NCI-H460 (cell line): ENCODE data around the gene DSCAM. TPM values are rescaled to one million over a fixed set of nuclear protein-coding genes. Genes with fewer than 3 reads are reported as not detected.

Experiments used
- DNase-seq: peaks from one replicate; pipeline ENCODE4 v3.0.0-alpha.2; 2016; ENCODE audit warnings: low read depth; ENCODE audit errors: extremely low read depth
- total RNA-seq: library from RNA; depleted of rRNA; stranded (reverse); fragments of >200 nt; shearing (Covaris generic); gene quantifications from 2 replicates; pipeline ENCODE4 v1.2.3, GENCODE V29; 2014

Gene DSCAM
- total RNA-seq, 1 experiment from 2014 or later = not detected

DNA sequence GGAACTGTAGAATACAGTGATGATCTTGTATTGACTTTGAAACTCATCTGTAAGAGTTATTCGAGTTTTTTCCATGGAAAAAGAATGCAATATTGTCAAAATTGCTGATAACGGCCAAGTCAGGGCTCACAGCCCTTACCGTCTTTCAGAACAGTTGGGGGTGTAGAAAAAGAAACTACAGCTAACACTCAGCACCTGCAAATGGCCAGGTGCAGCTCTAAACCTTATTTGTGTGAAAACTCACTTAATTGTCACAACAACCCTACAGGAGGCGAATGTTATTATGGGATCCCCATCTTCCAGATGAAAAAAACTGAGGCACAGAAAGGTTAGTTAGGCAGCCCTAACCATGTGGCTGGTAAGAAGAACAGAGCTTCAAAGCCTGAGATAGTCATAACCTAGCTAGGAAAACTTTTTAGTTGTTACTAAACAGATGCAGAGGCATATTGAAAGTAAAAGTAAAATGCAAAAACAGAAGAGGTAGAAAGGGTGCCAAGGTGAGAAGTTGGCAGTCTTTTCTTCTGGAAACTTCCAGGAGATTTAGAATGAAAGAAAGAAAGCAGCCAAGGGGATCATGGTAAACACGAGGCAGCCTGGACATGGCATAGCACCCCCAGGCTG is 76.4 kb downstream of the DSCAM start:
- no peak for DNase-seq

GRCh38 chr21:40769231-40769630 is 77.7 kb downstream of the DSCAM start:
- no peak for DNase-seq

GRCh38 chr21:40768056-40768455 is 78.9 kb downstream of the DSCAM start:
- no peak for DNase-seq

- no peak for DNase-seq
These were observed 80.6 kb downstream of the DSCAM start for GRCh38 chr21:40766381-40766780.

DNA sequence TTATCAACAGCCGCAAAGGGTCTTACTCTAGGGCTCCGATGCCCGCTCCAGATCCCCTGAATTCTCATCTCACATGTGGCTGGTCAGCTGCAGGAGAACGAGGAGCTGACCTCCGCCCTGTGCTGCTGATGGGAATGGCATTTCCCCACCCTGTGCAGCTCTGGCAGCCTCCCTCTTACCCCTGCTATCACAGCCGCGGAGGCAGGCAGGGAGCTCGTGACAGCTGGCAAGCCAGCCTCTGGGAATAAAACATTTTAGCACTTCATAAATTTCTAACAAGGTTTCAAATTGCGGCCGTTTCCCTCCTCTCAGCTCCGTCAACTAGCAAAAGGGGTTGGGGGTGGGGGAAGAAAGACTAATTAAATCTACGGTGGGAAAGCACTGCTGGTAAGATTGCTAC is 81.1 kb downstream of the DSCAM start:
- DNase-seq = no peak

DNA sequence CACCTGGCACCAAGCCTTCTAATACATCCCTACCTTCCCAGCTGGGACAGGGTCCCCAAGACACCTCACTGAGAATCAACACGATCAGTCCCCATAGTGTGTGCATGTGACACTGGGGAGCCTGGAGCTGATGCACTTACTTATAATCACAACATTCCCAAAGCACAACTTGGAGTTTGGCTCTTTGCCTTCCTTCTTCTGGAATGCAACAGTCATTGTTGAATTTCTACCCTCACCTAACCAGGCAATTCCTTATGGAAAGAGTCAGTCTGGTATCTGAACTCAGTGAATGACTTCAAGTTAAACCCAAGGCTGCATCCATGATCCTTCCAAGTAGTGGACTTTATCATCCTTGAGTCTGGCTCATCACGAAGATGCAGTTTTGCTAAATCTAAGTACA is 86.1 kb downstream of the DSCAM start:
- no peak for DNase-seq

DNA sequence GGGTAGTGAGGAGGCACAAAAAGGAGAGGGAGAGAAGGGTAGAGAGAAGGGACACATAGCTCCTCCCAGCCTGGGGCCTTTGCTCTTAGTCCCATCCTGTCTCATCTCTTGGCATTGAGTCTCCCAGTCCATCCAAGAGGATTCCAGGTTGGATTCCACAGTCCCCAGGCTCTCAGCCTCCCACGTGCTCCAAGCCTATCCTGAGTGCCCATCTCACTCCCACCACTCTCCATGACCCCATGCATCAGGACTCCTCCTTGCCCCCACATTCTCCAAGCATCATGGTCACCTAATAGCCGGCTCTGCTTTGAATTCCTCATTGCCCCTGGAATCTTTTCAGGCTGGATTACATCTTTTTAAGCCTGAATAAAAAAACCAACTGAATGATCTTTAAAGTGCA is 87.9 kb downstream of the DSCAM start:
- no peak for DNase-seq

GRCh38 chr21:40757366-40757765 is 89.6 kb downstream of the DSCAM start:
- no peak for DNase-seq

GRCh38 chr21:40754466-40754865 is 92.5 kb downstream of the DSCAM start:
- no peak for DNase-seq

GRCh38 chr21:40753756-40754155 is 93.2 kb downstream of the DSCAM start:
- DNase-seq = no peak

DNA sequence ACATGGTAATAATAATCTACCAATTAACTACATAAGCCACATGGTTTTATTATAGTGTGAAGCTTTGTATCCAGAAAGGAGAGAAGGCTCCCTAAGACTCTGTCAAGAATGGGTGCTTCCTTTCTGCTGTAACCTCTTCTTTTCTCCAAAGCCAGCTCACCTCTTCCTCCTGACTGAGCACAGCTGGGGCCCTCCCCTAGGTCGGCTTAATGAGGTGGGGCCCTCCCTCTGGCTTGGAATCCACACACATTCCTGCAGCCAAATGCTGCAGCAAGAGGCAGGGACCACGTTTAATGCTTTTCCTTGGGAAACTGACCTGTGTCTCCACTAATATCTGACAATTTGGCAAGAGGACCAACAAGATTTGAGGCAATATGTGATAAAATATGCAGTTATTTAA is 94.8 kb downstream of the DSCAM start:
- DNase-seq = no peak

- DNase-seq = no peak
These were observed 95.7 kb downstream of the DSCAM start for GRCh38 chr21:40751221-40751620.

DNA sequence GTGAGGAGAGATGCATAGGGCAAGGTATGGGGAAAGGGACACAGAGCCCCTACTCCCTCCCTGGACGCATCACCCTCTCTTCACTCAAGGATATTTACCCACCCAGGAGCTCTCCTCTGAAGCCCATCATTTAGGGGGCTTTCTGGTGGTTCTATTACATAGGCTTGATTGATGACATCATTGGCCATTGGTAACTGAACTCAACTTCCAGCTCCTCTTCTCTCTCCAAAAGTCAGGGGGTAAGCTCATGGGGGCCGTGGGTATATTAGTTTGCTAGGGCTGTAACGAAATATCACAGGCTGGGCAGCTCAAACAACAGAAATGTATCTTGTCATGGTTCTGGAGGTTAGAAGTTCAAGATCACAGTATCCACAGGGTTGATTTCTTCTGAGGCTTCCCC is 110.8 kb downstream of the DSCAM start:
- DNase-seq = no peak

- DNase-seq = no peak
These were observed 113.9 kb downstream of the DSCAM start for GRCh38 chr21:40733024-40733397.

DNA sequence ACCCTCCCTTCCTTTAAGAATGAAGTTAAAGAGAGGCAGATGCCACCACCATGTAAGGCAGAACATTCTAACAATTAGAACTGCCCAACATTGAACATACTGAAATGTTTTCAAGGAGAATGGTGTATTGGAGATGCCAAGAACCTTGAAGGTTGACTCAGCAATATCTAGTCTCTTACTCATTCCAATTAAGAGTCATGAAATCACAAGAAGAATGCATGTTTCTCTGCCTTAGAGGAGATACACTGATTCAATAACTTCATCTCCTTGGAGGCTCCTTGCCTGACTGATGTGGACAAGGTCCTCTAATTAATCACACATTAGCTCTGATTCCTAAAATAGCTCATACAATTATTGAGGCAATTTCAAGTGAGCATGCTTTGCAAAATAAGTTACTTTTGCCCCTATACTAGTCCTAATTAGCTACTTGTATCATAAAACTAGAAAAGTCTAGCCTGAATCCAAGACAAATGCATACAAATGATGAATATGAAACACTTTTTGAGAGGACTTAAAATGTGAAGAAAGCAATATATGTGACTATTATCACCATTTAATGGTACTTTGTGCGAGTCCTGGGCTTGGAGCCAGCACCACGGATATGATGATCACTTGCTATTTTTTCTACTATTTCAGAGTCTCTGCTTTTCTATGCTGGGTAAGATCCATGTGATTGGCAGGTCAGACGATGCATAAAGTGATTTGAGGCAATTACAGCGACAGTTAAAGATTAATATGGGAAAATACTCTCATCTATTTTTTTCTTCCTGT is 114.5 kb downstream of the DSCAM start:
- no peak for DNase-seq

- DNase-seq = no peak
These were observed 115.8 kb downstream of the DSCAM start for GRCh38 chr21:40731206-40731605.

DNA sequence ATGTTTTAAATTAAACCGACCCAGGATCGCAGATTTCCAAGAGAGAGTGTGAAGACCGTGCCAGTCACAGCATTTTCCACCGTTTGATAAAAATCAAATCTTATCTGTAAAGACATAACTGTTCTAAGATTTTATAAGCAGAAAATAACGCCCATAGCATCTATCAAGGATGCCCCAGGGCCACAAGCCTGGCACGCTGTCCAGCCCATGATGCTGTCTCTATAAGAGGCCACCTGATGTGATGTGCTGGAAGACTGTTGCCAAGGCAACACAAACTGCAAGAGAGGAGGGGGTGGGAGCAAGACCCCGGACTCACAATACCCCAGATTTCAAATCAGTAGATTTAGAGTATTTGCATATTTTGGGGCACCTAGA is 116.5 kb downstream of the DSCAM start:
- DNase-seq = no peak

DNA sequence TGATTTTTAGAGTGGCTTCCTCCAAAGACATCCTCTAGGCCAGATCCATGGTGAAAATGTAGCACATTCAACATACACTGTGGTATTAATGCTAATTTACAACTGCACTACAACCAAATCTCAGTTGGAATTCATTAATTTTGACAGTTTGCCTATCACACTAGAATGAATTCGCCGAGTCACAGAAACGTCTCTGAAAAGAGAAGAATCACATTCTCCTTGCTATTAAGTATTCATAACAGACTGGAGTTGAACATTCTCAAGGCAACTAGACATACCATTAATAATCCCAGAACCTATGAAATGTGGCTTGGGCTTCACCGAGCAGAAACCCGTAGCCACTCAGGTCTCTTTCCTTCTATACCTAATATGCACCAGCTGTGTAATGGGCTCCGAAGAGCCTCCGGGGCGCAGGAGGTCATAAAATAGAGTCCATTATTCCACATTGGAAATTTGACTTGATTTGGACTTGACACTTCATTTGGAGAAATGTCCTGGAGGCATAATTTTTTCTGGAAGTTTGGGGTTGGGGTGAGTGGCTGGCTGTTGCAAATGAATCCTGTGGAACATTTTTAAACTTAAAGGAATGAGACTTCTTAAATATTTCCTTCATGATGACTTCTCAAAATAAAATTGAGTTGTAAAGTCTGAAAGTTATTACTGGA is 117.1 kb downstream of the DSCAM start:
- DNase-seq = no peak

DNA sequence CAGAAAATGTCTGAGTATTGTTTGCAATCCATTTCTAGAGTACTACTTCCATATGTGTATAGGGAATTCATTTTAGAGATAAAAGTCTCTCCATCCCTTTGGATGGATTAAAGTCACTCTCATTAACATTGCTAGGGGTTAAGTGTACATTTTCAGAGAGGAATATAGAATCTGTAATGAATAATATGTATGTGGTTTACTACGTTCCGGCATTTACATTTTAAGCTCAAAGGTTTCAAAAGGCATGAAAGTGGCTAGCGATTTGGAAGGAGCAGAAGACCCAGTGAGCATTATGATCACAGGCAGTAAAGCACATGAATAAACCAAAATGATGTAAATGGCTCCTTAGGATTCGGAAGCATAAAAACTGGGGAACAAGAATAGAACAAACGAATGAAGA is 123.0 kb downstream of the DSCAM start:
- no peak for DNase-seq

GRCh38 chr21:40723317-40723716 is 123.6 kb downstream of the DSCAM start:
- no peak for DNase-seq

- DNase-seq = no peak
These were observed 127.3 kb downstream of the DSCAM start for GRCh38 chr21:40719615-40720014.

DNA sequence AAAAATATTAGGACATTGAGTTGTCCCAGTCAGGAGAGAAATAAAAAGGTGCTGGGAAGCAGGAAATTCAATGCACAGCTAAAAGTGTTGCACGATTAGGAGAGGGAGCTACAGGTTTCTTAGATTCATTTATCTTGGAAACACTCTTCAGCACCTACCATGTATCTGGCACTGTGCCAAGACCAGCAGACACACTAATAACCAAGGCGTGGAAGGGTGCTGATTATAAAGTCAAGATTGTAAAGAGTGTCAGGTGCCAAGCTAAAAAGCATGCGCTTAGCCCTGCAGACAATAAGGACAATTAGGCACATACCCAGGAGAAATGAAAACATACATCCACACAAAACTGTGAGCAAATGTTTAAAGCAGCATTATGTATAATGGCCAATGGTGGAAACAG is 129.9 kb downstream of the DSCAM start:
- DNase-seq = no peak
